Epithelial cell of proximal tubule (primary cell): Measurements from ENCODE around the gene GNL2. TPM values are rescaled to one million over a fixed set of nuclear protein-coding genes. Genes with fewer than 3 reads are reported as not detected.

Experiments used
- DNase-seq: peaks from one replicate; pipeline ENCODE4 v3.0.0-alpha.2; 2011; ENCODE audit warnings: low read depth
- H3K4me3 ChIP-seq: 2 replicates; pipeline ENCODE4 v1.5.1; 2011; ENCODE audit warnings: low read depth, mild to moderate bottlenecking, low read length
- total RNA-seq: library from RNA; depleted of rRNA; stranded (reverse); fragments of >200 nt; gene quantifications from 2 replicates; pipeline ENCODE4 v1.2.3, GENCODE V29; 2015
- TF ChIP-seq, protein P1 (sequence below): conservative IDR thresholded peaks from 2 replicates; pipeline ENCODE4 v1.5.1; 2012; ENCODE audit warnings: low read depth, mild to moderate bottlenecking, low read length

Gene GNL2
- total RNA-seq, 1 donor from 2014 or later = 58.1 TPM

DNA sequence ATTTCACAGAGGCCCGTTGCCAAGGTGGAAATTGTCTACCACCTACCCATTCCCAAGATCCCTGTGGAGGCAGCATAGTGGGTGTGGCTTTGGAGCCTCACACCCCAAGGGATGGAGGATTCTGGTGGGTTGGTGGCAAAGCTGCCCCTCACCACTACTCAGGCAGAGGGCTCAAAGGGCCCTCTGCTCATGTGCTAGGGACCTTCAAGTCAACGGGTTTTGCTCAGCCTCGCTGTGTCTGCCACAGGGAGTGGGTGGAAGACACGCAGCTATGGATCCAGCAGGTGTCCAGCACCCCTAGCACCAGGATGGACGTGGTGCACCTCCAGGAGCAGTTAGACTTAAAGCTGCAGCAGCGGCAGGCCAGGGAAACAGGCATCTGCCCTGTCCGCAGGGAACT lies 36.7 kb downstream of the GNL2 start:
- H3K4me3 ChIP-seq = no peak overlapping the region
- TF ChIP-seq, protein P1, sequence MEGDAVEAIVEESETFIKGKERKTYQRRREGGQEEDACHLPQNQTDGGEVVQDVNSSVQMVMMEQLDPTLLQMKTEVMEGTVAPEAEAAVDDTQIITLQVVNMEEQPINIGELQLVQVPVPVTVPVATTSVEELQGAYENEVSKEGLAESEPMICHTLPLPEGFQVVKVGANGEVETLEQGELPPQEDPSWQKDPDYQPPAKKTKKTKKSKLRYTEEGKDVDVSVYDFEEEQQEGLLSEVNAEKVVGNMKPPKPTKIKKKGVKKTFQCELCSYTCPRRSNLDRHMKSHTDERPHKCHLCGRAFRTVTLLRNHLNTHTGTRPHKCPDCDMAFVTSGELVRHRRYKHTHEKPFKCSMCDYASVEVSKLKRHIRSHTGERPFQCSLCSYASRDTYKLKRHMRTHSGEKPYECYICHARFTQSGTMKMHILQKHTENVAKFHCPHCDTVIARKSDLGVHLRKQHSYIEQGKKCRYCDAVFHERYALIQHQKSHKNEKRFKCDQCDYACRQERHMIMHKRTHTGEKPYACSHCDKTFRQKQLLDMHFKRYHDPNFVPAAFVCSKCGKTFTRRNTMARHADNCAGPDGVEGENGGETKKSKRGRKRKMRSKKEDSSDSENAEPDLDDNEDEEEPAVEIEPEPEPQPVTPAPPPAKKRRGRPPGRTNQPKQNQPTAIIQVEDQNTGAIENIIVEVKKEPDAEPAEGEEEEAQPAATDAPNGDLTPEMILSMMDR = no peak
- DNase-seq = no peak

DNA sequence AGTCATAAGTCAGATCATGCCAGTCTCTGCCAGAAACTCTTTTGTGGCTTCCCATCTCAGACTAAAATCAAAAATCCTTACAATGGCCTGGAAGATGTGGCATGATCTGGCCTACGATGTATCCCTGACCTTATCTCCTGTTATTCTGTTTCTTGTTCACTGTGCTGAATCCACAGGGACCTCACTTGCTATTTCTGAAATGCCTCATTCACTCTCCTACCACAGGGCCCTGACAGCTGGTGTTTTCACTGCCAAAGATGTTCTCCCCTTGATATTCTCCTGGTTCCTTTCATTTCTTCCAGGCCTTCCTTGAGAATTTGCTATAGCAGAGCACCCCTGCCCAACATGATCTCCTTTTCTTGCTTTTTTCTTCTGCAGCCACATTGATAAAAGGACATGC lies 37.3 kb downstream of the GNL2 start:
- no peak for DNase-seq
- TF ChIP-seq, protein P1 = no peak
- no peak overlapping the region for H3K4me3 ChIP-seq

DNA sequence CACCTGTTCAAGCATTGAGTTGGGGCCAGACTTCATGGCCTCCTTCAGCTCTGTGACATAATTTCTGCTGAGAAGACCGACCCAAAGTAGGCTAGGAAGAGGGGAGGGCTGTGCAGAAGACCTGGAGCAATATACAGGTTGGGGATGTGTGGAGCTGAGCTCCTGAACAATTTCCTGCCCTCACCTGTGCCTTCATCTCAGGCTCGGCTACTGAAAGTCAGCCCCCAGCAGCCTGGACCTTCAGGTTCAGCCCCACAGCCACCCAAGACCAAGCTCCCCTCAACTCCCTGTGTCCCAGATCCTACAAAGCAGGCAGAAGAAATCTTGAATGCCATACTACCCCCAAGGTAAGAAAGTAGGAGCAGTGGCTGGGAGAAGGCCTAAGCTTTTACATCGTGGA lies 38.3 kb downstream of the GNL2 start:
- H3K4me3 ChIP-seq = peak overlapping the region; percentile 80
- DNase-seq = no peak
- TF ChIP-seq, protein P1 = no peak

DNA sequence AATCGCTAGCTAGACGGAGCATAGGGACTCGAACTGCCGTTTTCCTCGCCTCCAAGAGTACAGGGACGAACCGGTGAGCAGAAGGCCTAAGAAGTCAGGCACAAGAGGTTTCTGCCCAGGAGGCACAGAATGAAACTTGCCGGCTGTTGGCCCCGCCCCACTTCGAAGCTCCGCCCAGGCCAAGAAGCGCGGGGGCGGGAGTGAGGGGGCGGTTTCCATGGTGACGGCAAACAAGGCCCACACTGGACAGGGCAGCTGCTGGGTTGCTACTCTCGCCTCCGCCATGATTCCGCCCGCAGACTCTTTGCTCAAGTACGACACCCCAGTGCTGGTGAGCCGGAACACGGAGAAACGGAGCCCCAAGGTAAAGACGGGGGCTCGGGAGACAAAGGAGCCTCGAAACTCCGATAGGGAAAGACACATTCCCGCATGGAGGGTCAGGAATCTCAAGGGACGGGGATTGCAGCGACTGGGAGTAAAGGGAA lies 39.0 kb downstream of the GNL2 start, which contains the start of gene DNALI1:
Gene DNALI1 (plus strand): TSS at position 229 of the 485 bp plus-strand sequence. CDS start 55 bp downstream, at position 284.
- peak within 1 kb of the TSS; percentile 80 for H3K4me3 ChIP-seq
- TF ChIP-seq, protein P1 = no peak
- no peak for DNase-seq

GRCh38 chr1:37553927-37554808 lies 41.6 kb downstream of the GNL2 start, which contains the start of gene SNIP1:
TSS of gene SNIP1 (minus strand) at chr1:37554293. CDS start at chr1:37554229, 64 bp downstream.
- DNase-seq = no peak
- peak within 1 kb of the TSS; percentile 84 for H3K4me3 ChIP-seq
- TF ChIP-seq, protein P1 = no peak

DNA sequence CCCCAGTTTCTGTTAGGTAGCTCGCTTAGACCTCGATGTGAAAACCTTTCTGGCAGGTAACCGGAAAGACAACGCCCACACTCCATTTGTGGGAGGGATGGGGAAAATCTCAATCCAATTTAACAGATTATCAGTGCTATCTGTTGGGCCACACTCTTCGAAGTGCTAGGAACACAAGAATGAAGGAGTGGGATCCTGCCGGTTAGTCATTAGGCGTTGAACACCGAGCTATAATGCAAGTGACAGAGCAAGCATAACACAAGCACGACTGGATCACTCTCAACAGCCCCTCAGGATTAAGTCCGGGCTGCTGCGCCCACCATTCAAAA lies 42.2 kb downstream of the GNL2 start:
- peak overlapping the region; percentile 84 for H3K4me3 ChIP-seq
- no peak for DNase-seq
- TF ChIP-seq, protein P1 = no peak
